ENCODE data around the gene SLC41A3.
"Not testable (repeated sequence)": the region's sequence is repeated elsewhere in the genome, so short reads cannot be mapped to it uniquely, and the experiment has no call there.

The SLC41A3 gene

DNA sequence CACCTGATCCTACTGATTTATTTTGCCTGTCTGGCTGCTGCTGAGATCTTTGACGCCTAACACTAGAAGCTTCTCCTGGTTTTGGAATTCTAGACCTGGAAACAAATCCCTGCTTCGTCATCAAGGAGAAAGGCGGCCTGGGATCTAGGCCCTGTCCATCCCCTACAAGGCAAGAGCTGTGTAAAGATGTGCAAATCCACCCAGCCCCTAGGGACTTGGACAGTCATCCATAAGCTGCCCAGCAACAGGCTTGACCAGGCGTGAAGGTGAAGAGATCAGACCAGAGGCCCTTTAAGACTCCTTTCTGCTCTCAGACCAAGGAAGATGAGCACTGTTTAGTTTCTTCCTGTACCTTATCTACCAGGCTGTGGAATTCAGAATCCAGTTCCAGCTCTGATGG, 32.2 kb downstream of the SLC41A3 start:
- H3K36me3 Mint-ChIP-seq (ENCODE audit: low read depth): no peaks in the 10 kb centered on the region
- H3K27ac Mint-ChIP-seq: no peak overlapping the region
- H3K27me3 Mint-ChIP-seq (ENCODE audit: low read depth): no peaks in the 10 kb centered on the region
- H3K4me3 Mint-ChIP-seq: no peak overlapping the region
- H3K9me3 Mint-ChIP-seq: no peaks in the 10 kb centered on the region
- peaks cover 11% of the 10 kb centered on the region for H3K4me1 Mint-ChIP-seq (ENCODE audit: low read depth)

DNA sequence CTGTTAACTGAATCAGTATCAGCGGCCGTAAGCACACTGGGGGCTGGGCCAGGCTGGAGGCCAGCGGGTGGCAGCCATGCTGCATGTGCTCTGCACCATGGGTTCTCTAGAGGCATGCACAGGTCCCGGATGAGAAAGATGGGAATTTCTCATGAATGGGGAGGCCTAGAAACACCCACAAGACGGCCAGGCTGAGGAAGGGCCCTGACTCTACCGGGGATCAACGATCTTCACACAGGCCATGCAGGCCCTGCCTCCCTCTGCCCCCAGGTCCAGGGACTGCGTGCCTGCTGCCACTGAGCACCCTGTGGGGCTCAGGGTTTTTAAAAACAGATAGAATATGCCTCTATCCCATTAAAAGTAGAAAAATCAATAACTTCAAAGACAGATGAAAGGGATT, 32.7 kb downstream of the SLC41A3 start:
- Mint-ChIP-seq H3K9me3 (no peaks in the 10 kb centered on the region), H3K27ac (no peak overlapping the region), H3K36me3 (ENCODE audit: low read depth) (no peaks in the 10 kb centered on the region)

DNA sequence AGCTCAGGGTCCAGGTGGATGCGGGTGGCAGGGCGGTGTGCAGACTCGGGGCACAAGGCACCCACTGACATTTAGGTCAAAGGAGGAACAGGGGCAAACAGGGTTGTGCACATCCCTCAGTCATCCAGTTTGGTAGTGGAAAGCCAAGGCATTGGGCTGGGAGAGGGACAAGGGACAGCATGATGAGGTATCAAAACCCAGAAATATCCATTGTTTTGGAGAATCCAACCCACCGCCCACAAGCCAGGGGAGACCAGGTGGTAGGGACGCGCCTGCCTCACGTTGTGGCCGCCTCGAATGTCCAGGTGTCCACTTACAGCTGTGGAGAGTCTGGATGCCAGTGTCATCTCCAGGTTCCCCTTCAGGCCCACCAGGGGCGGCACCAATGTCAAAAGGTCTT, 33.3 kb downstream of the SLC41A3 start:
- Mint-ChIP-seq H3K9me3 (no peaks in the 10 kb centered on the region), H3K4me1 (ENCODE audit: low read depth) (peaks cover 11% of the 10 kb centered on the region), H3K27ac (no peak overlapping the region), H3K27me3 (ENCODE audit: low read depth) (no peaks in the 10 kb centered on the region), H3K4me3 (no peak overlapping the region), H3K36me3 (ENCODE audit: low read depth) (no peaks in the 10 kb centered on the region)

More for the DNA sequence above, 32.7 kb downstream of the SLC41A3 start:
- Mint-ChIP-seq H3K4me3 (no peak overlapping the region), H3K4me1 (ENCODE audit: low read depth) (peaks cover 11% of the 10 kb centered on the region), H3K27me3 (ENCODE audit: low read depth) (no peaks in the 10 kb centered on the region)

DNA sequence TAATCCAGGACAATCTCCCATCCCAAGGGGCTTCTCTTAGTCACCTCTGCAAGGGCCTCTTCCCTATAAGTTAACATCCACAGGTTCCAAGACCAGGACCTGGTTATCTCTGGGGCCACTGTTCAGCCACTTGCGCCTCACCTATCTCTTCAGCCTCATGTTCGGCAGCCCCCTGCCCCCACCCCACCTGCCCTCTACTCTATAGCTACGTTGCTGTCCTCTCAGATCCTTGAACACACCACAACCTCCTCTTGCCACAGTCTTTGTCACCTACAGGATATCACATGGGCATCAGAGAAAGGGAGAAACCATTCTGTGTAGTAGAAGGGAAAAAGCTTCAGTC, 33.9 kb downstream of the SLC41A3 start:
- Mint-ChIP-seq H3K27ac (no peak overlapping the region), H3K36me3 (ENCODE audit: low read depth) (no peaks in the 10 kb centered on the region), H3K9me3 (no peaks in the 10 kb centered on the region), H3K4me1 (ENCODE audit: low read depth) (peaks cover 11% of the 10 kb centered on the region), H3K4me3 (no peak overlapping the region), H3K27me3 (ENCODE audit: low read depth) (no peaks in the 10 kb centered on the region)

DNA sequence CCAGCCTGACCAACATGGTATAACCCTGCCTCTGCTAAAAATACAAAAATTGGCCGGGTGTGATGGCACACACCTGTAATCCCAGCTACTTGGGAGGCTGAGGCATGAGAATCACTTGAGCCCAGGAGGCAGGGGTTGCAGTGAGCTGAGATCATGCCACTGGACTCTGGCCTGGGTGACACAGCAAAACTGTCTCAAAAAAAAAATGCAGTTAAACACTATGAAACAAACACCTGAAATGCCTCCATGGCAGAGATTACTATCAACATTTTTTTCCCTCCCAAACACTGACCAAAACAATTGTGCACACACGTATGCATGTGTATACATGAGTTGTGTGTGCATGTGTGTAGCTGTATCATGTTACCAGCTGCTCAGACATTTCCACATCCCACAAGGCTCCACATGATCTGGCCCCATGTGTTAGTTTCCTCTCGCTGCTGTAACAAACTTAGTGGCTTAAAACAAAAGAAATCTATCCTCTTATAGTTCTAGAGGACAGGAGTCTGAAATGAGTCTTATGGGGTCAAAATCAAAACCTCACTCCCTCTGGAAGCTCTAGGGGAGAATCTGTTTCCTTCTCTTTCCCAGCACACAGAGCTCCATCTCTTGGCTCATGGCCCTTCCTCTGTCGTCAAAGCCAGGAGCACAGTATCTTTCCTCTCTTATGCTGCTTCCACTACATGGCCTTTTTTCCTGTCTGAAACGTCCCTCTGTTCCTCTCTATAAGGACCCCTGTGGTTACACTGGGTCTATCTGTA, 34.5 kb downstream of the SLC41A3 start:
- H3K4me1 Mint-ChIP-seq (ENCODE audit: low read depth): peaks cover 11% of the 10 kb centered on the region
- no peaks in the 10 kb centered on the region for H3K36me3 Mint-ChIP-seq (ENCODE audit: low read depth)
- no peak overlapping the region for H3K4me3 Mint-ChIP-seq
- no peaks in the 10 kb centered on the region for H3K9me3 Mint-ChIP-seq
- H3K27me3 Mint-ChIP-seq (ENCODE audit: low read depth): no peaks in the 10 kb centered on the region
- H3K27ac Mint-ChIP-seq: no peak overlapping the region

DNA sequence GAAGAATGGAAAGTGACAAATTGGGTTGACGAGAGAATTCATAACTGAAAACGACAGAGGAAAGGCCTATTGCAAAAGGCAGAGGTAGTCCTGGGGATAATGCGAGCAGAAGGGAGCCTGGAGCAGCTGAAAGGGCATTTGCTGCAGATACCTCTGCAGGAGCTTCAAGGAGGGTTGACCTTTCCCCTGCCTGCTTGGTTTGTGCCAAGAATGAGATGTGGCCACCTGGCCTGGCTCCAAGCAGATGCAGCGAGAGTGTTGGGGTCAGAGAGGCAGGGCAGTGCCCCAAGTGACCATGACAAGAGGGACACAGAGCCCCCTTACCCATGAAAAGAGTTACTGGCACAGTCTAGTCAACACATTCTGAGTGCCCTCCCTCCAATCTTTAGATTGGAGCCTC, 43.5 kb downstream of the SLC41A3 start:
- no peak overlapping the region for H3K27ac Mint-ChIP-seq
- no peaks in the 10 kb centered on the region for H3K4me1 Mint-ChIP-seq (ENCODE audit: low read depth)
- H3K9me3 Mint-ChIP-seq: peaks cover 25% of the 10 kb centered on the region
- peaks cover 6% of the 10 kb centered on the region for H3K36me3 Mint-ChIP-seq (ENCODE audit: low read depth)
- no peaks in the 10 kb centered on the region for H3K27me3 Mint-ChIP-seq (ENCODE audit: low read depth)
- no peak overlapping the region for H3K4me3 Mint-ChIP-seq

DNA sequence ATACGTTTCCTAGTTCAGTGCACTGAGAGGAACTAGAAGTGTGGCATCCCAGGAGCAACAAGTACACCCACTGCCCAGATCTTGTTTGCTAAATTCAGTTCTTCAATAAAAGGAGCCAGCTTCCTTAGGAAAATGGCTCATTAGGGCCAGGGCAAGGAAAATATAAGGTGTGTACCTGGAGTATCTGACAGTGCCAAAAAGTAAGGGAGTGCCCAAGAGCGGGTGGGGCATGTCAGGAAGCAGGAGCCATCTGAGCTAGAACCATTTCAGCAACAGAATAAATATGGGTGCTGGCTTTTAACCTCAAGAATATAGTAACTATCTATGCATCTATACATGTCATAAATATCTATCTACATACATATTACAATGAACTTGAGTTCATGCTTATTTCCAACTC, 44.1 kb downstream of the SLC41A3 start:
- no peaks in the 10 kb centered on the region for H3K27me3 Mint-ChIP-seq (ENCODE audit: low read depth)
- H3K36me3 Mint-ChIP-seq (ENCODE audit: low read depth): peaks cover 6% of the 10 kb centered on the region
- peaks cover 25% of the 10 kb centered on the region for H3K9me3 Mint-ChIP-seq
- H3K4me3 Mint-ChIP-seq: no peak overlapping the region
- H3K27ac Mint-ChIP-seq: no peak overlapping the region
- H3K4me1 Mint-ChIP-seq (ENCODE audit: low read depth): peaks cover under 1% of the 10 kb centered on the region

DNA sequence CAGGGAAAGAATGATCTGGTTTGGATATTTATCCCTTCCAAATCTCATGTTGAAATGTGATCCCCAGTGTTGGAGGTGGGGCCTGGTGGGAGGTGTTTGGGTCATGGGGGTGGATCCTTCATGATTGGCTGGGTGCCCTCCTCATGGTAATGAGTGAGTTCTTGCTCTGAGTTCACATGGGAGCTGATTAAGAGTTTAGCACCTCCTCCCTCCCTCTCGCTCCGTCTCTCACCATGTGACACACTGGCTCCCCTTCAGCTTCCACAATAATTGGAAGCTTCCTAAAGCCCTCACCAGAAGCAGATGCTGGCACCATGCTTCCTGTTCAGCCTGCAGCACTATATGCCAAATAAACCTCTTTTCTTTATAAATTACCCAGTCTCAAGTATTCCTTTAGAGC, 45.1 kb downstream of the SLC41A3 start:
- H3K36me3 Mint-ChIP-seq (ENCODE audit: low read depth); H3K4me1 Mint-ChIP-seq (ENCODE audit: low read depth); H3K4me3 Mint-ChIP-seq; H3K27me3 Mint-ChIP-seq (ENCODE audit: low read depth); H3K27ac Mint-ChIP-seq: not testable (repeated sequence)
- H3K9me3 Mint-ChIP-seq: peaks cover 25% of the 10 kb centered on the region

DNA sequence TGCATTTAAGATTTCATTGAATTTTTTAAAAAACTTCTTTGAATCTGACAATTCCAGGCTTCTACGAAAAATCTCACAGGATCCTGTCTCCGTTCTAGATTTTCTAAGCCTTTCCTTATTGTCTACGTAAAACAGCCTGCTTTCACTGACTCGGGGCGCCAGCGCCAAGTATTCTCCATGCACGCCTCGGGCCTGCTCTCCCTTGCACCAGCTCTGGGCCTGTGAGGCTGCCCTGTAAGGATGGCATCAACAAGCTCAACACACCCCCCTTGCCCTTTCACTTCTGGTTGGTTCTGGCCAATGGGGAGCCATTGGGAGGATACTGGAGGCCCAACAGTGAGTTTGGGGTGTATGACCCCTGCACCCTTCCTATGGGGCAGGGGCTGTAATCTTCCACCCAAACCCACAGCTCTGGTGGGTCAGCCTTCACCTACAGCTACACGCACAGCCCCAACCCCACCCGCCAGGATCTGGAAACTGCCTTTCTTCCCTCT, 47.8 kb downstream of the SLC41A3 start:
- Mint-ChIP-seq H3K27me3 (ENCODE audit: low read depth) (no peaks in the 10 kb centered on the region), H3K9me3 (peaks cover 5% of the 10 kb centered on the region), H3K4me3 (no peak overlapping the region), H3K27ac (no peak overlapping the region), H3K4me1 (ENCODE audit: low read depth) (peaks cover 2% of the 10 kb centered on the region), H3K36me3 (ENCODE audit: low read depth) (peaks cover 3% of the 10 kb centered on the region)

DNA sequence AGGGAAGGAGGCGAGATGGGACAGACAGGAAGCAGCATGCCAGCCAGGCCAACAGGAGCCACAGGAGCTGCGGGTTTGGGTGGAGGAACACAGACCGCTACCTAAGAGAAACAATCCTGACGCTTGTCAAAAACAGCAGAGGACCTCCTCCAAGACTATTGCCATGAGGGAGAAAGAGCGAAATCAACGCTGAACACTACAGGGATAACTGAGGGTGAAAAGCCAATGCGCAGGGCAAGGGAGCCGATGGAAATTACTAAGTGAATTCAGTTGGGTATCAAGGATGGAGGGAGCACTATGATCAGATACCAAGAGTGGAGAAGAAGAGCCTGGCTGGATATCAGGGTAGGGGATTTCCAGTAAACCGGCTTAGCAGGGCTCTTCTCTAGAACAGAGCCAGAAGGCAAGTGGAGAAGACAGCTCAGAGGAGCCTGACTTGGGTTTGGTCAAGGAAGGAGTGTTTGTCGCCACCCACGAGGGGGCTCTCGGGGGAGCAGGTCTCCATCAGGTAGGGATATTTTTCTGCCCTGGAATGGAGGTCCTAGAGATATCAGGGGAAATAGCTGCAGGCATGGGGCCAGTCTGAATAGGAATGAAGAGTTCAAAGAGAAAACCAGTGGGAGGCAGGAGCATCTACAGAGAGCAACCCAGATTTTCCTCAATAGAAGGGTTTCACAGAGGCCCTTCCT, 48.4 kb downstream of the SLC41A3 start:
- Mint-ChIP-seq H3K27ac (no peak overlapping the region), H3K9me3 (no peaks in the 10 kb centered on the region), H3K27me3 (ENCODE audit: low read depth) (no peaks in the 10 kb centered on the region), H3K36me3 (ENCODE audit: low read depth) (peaks cover 3% of the 10 kb centered on the region), H3K4me1 (ENCODE audit: low read depth) (peaks cover 2% of the 10 kb centered on the region), H3K4me3 (no peak overlapping the region)

DNA sequence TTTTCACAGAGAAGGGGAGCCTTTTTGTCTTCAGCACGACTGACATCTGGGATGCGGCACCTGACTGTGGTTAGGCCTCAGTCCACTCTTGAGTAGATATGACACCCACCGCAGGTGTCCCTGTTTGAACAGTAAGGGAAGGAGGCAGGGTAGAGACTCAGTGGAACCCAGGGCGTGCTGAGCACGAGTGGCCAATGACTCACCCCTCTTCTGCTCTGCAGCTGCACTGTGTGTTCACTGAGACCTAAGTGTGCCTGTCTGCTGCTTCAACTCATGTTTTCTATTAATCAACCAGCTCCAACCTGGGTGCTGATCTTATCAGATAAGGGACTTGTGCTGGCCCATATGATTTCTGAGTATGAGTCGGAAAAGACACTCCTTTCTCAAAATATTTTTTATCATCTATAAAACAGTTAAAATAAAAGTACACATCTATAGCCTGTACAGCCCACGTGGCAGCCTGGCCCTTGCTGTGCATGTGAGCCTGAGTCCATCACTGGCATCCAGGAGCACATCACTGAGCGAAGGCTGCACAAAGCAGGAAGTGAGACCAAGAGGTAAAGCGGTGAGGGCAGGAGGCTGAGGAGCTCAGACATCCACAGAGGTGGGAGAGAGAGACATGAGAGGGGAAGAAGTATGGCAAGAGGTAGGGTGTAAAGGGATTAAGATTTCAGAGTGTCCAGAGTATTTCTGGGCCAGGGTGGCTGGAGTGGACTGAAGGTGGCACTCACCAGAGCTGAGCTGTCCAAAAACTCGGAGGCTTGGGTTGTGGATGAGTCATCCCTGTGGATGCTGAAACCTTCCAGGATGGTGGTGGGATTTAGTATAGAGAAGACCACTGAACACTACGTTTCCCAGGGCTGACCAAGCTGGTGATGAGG, 49.2 kb downstream of the SLC41A3 start:
- Mint-ChIP-seq H3K27me3 (ENCODE audit: low read depth) (no peaks in the 10 kb centered on the region), H3K36me3 (ENCODE audit: low read depth) (peaks cover 3% of the 10 kb centered on the region), H3K4me3 (no peak overlapping the region), H3K9me3 (no peaks in the 10 kb centered on the region), H3K27ac (no peak overlapping the region), H3K4me1 (ENCODE audit: low read depth) (peaks cover 2% of the 10 kb centered on the region)

DNA sequence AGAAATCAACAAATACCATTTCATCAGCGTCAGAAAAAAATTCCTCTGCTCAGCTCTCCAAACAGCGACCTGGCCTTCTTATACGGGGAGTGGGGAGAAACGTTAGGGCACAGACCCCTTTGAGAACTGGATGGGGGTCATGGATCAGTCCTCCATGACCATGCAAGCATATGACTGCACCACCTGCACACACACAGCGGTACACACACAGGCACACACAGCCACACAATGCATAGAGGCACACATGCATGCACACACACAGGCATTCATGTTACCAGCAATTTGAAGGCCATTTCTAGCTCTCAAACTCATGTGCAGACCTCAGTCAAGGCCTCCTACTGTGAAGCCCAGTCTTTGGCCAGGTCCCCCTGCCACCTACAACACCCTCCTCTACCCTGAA, 50.2 kb downstream of the SLC41A3 start:
- Mint-ChIP-seq H3K36me3 (ENCODE audit: low read depth) (peaks cover 2% of the 10 kb centered on the region), H3K4me3 (no peak overlapping the region), H3K27ac (no peak overlapping the region), H3K4me1 (ENCODE audit: low read depth) (peaks cover 2% of the 10 kb centered on the region), H3K27me3 (ENCODE audit: low read depth) (no peaks in the 10 kb centered on the region), H3K9me3 (peaks cover 8% of the 10 kb centered on the region)

DNA sequence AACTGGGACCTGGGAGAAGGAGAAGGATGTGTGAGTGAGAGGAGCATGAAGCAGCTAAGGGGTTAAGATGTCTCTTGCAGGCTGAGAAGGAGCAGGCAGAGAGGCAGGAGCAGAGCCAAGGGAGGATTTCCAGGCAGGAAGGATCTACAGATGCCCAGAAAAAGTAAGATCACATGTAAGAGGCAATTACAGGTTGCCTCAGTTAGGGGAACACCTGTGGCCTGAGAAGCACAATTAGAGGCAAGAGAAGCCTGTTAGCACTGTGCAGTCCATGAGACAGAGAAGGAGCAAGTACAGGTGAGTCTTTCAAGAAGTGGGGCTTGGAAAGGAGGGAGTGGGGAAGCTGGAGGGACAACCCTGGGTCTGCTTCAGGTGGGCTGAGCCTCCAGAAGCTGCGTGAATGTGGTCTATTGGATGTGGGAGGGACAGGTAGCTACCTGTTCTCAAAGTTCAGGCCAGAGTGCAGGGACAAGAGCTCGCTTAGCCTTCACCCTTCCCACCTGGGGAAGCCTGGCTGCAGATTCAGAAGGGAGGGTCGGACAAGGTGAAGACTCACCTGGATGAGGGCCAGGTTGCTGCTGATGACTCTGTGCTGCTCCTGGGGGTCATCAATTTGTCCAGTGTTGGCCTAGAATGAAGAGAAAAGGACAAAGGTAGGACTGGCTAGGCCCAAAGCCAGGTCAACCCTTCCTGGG, 50.7 kb downstream of the SLC41A3 start:
- H3K27ac Mint-ChIP-seq: no peak overlapping the region
- H3K4me1 Mint-ChIP-seq (ENCODE audit: low read depth): peaks cover 2% of the 10 kb centered on the region
- H3K27me3 Mint-ChIP-seq (ENCODE audit: low read depth): no peaks in the 10 kb centered on the region
- peaks cover 2% of the 10 kb centered on the region for H3K36me3 Mint-ChIP-seq (ENCODE audit: low read depth)
- peaks cover 9% of the 10 kb centered on the region for H3K9me3 Mint-ChIP-seq
- no peak overlapping the region for H3K4me3 Mint-ChIP-seq

DNA sequence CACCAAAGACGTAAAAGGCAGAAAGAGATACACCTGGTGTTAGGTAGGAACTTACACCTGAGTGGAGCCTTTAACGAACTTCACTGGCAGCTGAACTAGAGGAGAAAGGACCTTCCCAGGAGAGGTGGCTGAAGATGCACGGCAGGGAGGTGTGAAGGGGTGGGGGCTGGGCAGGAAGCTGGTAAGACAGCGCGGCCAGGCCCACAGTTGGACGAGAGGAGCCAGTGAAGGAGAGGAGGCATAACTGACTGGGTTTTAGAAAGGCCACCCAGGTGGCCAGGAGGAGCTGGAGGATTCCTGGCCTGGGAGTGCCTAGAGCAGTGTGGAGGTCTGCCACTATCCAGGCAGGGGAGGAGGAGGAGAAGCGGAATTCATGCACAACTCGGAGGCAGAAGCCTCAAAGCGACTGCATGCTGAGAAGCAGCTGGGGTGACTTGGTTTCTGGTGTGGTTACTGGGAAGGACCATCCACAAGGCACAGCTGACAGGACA, 51.9 kb downstream of the SLC41A3 start:
- peaks cover 7% of the 10 kb centered on the region for H3K36me3 Mint-ChIP-seq (ENCODE audit: low read depth)
- no peaks in the 10 kb centered on the region for H3K27me3 Mint-ChIP-seq (ENCODE audit: low read depth)
- H3K4me1 Mint-ChIP-seq (ENCODE audit: low read depth): peaks cover 2% of the 10 kb centered on the region
- H3K4me3 Mint-ChIP-seq: no peak overlapping the region
- H3K27ac Mint-ChIP-seq: no peak overlapping the region
- H3K9me3 Mint-ChIP-seq: peaks cover 20% of the 10 kb centered on the region
